Endothelial cell of umbilical vein (primary cell): ENCODE results near the gene POU3F3. TPM values are rescaled to one million over a fixed set of nuclear protein-coding genes. Genes with fewer than 3 reads are reported as not detected.

Experiments
- BruUV-seq: library from RNA; stranded (reverse); fragments of 400-500 nt; replicated peaks from 2 replicates; lab custom pipeline; 2021; lab: Mats Ljungman, UMichigan
- CTCF ChIA-PET: fragments of 300-600, 350-600 bp; sonication (Branson Sonifier 250); formaldehyde crosslinking; loops from one replicate; lab custom pipeline; 2021; ENCODE audit warnings: antibody characterized with exemption, inconsistent platforms; lab: Charles Lee
- POLR2A ChIA-PET: fragments of 300-600, 350-600 bp; sonication (Branson Sonifier 250); formaldehyde crosslinking; loops from one replicate; lab custom pipeline; 2021; ENCODE audit warnings: antibody characterized with exemption, inconsistent platforms; lab: Charles Lee
- DNase-seq: peaks from one replicate; pipeline ENCODE4 v3.0.0-alpha.2; 2011; ENCODE audit warnings: low read depth, low spot score
- FAIRE-seq: peaks from 2 replicates; lab custom pipeline; 2011; peaks lifted over from hg19 to GRCh38; lab: Jason Lieb, UNC
- H2AFZ ChIP-seq: 2 replicates; pipeline ENCODE4 v1.6.0; 2012; ENCODE audit warnings: low read depth, low read length, control low read depth, inconsistent platforms
- H3K27ac ChIP-seq: 2 replicates; pipeline ENCODE4 v1.5.1; 2011; ENCODE audit warnings: low read depth, mild to moderate bottlenecking, control low read depth, low read length, moderate library complexity; ENCODE audit not compliant: insufficient read depth
- H3K27me3 ChIP-seq, 2 experiments: 2 replicates each; pipeline versions ENCODE4 v1.6.0 to v1.6.1; 2011; ENCODE audit warnings: low read length in 2 of 2, mixed read lengths in 1 of 2; ENCODE audit not compliant: control insufficient read depth in 2 of 2, insufficient read depth in 2 of 2
- H3K36me3 ChIP-seq, 2 experiments: 2 replicates in 1 of 2; 3 replicates in 1 of 2; pipeline ENCODE4 v1.5.1; 2011; ENCODE audit warnings: low read length in 2 of 2, mild to moderate bottlenecking in 1 of 2, moderate library complexity in 1 of 2; ENCODE audit not compliant: control insufficient read depth in 2 of 2, insufficient read depth in 2 of 2; ENCODE audit errors: extremely low read depth in 1 of 2
- H3K4me1 ChIP-seq: 3 replicates; pipeline ENCODE4 v1.5.1; 2011; ENCODE audit warnings: mild to moderate bottlenecking, low read length; ENCODE audit not compliant: control insufficient read depth, insufficient read depth; ENCODE audit errors: extremely low read depth
- H3K4me2 ChIP-seq: 2 replicates; pipeline ENCODE4 v1.6.1; 2011; ENCODE audit warnings: low read length, control low read depth, mixed read lengths; ENCODE audit not compliant: insufficient read depth
- H3K4me3 ChIP-seq, 3 experiments: fragments of 200-600 bp in 1 of 3; sonication (generic), shearing (Covaris generic) in 1 of 3; replicated peaks in 1 of 3; 2 replicates each; pipeline ENCODE4 v1.5.1; 2011 to 2016; ENCODE audit warnings: control low read depth in 3 of 3, low read length in 3 of 3, mild to moderate bottlenecking in 2 of 3, inconsistent platforms in 1 of 3, low read depth in 1 of 3, moderate library complexity in 1 of 3; ENCODE audit not compliant: insufficient read depth in 1 of 3
- H3K79me2 ChIP-seq: 2 replicates; pipeline ENCODE4 v1.6.0; 2012; ENCODE audit warnings: low read length, inconsistent platforms; ENCODE audit not compliant: control insufficient read depth, insufficient read depth
- H3K9ac ChIP-seq: replicated peaks from 2 replicates; pipeline ENCODE3; 2011; ENCODE audit warnings: low read length, control low read depth; ENCODE audit not compliant: insufficient read depth; ENCODE audit errors: extremely low read depth
- H3K9me1 ChIP-seq: replicated peaks from 3 replicates; pipeline ENCODE4 v1.6.0; 2011; ENCODE audit warnings: mild to moderate bottlenecking, low read length; ENCODE audit not compliant: control insufficient read depth, insufficient read depth; ENCODE audit errors: extremely low read depth
- H3K9me3 ChIP-seq: replicated peaks from 2 replicates; pipeline ENCODE4 v1.5.1; 2012; ENCODE audit warnings: low read length, inconsistent platforms; ENCODE audit not compliant: control insufficient read depth, insufficient read depth
- H4K20me1 ChIP-seq: replicated peaks from 2 replicates; pipeline ENCODE3; 2011; ENCODE audit warnings: mild to moderate bottlenecking, low read length; ENCODE audit not compliant: control insufficient read depth, insufficient read depth; ENCODE audit errors: extremely low read depth
- CTCF ChIP-seq, 2 donors: IDR thresholded peaks; 1 replicate in 1 of 2; 2 replicates in 1 of 2; pipeline ENCODE4 v1.5.1; 2011; ENCODE audit warnings: low read length in 2 of 2, mild to moderate bottlenecking in 2 of 2, moderate library complexity in 2 of 2, control low read depth in 1 of 2, inconsistent platforms in 1 of 2, low read depth in 1 of 2; ENCODE audit not compliant: insufficient read depth in 1 of 2; ENCODE audit errors: extremely low read depth in 1 of 2
- EZH2 ChIP-seq: IDR thresholded peaks from 2 replicates; pipeline ENCODE4 v1.6.1; 2012; ENCODE audit warnings: borderline replicate concordance, low read depth, mild to moderate bottlenecking, moderate library complexity, low read length, inconsistent platforms; ENCODE audit not compliant: severe bottlenecking
- FOS ChIP-seq: IDR thresholded peaks from 2 replicates; pipeline ENCODE4 v1.6.1; 2011; ENCODE audit warnings: mild to moderate bottlenecking, low read length, moderate library complexity, borderline replicate concordance; ENCODE audit not compliant: insufficient read depth
- GATA2 ChIP-seq: IDR thresholded peaks from 2 replicates; pipeline ENCODE4 v1.7.0; 2011; ENCODE audit warnings: low read depth, mild to moderate bottlenecking, moderate library complexity, mixed read lengths, low read length; ENCODE audit not compliant: insufficient read length, insufficient read depth
- JUN ChIP-seq: IDR thresholded peaks from 2 replicates; pipeline ENCODE4 v1.6.1; 2011; ENCODE audit warnings: borderline replicate concordance, low read depth; ENCODE audit not compliant: insufficient read length, insufficient read depth
- MAX ChIP-seq: IDR thresholded peaks from 2 replicates; pipeline ENCODE4 v1.6.1; 2011; ENCODE audit not compliant: insufficient read depth, insufficient read length
- MYC ChIP-seq: IDR thresholded peaks from one replicate; pipeline ENCODE4 v1.6.1; 2011; ENCODE audit warnings: mild to moderate bottlenecking, low read depth, low read length
- POLR2A ChIP-seq: IDR thresholded peaks from 2 replicates; pipeline ENCODE4 v1.6.1; 2012; ENCODE audit warnings: low read depth, mild to moderate bottlenecking, control low read depth, low read length
- POLR2AphosphoS5 ChIP-seq: IDR thresholded peaks from 2 replicates; pipeline ENCODE4 v1.6.1; 2012; ENCODE audit warnings: low read depth, mild to moderate bottlenecking, control low read depth, low read length, moderate library complexity; ENCODE audit not compliant: insufficient read depth
- dilution Hi-C: fragments of 300-500 bp; cut with MboI; formaldehyde crosslinking; loops from one replicate; pipeline ENCODE4 v1.15.0; 2019; ENCODE audit warnings: low sequenced_read_pairs; ENCODE audit not compliant: extremely low pct_ligation_motif_present
- intact Hi-C: fragments of 100-400 bp; cut with micrococcal nuclease; formaldehyde crosslinking; loops from one replicate; pipeline ENCODE4 v1.10.0; 2022
- polyA plus RNA-seq, 4 experiments: library from polyadenylated mRNA; depleted of rRNA in 3 of 4; stranded (reverse) in 3 of 4; unstranded in 1 of 4; fragments of >200 nt; gene quantifications; 2 replicates each; pipeline versions ENCODE4 v1.2.1 to v1.2.3, GENCODE V29; 2011 to 2012; ENCODE audit warnings: missing spikeins in 1 of 4
- total RNA-seq: library from RNA; stranded (reverse); gene quantifications from 2 replicates; pipeline ENCODE4 v1.2.3, GENCODE V29; 2021

The POU3F3 gene
- total and polyA plus RNA-seq, 2 donors (not counting 3 experiments of a cell fraction or from before 2014, with no cell fraction given) = not detected

- no peaks in the 10 kb centered on the region for H3K27me3 ChIP-seq
- no peaks in the 10 kb centered on the region for H3K9me1 ChIP-seq
- no TSS peak for BruUV-seq
- no peak overlapping the region for H2AFZ ChIP-seq
- no peak overlapping the region for H3K4me3 ChIP-seq
- intact Hi-C loops (no loop called here), dilution Hi-C loops (no loop called here)
- H3K4me2 ChIP-seq = no peak overlapping the region
- FAIRE-seq (no peak), DNase-seq (no peak)
- H3K27ac ChIP-seq = no peak overlapping the region
- peaks cover 2% of the 10 kb centered on the region for H3K9me3 ChIP-seq
- no peaks in the 10 kb centered on the region for H4K20me1 ChIP-seq
- TF ChIP-seq POLR2AphosphoS5 (no peak), EZH2 (no peak), JUN (no peak), GATA2 (no peak), MYC (no peak), FOS (no peak), CTCF (IDR thresholded peaks at IDR 0.05; ENCODE audit: extremely low read depth in 1 of 2, insufficient read depth in 1 of 2, low read depth in 1 of 2, low read length in 2 of 2) (no peak), POLR2A (no peak), MAX (no peak)
- no peaks in the 10 kb centered on the region for H3K4me1 ChIP-seq
- no peaks in the 10 kb centered on the region for H3K36me3 ChIP-seq
- ChIA-PET POLR2A (no interaction called here), CTCF (no interaction called here)
- no peak overlapping the region for H3K9ac ChIP-seq
- H3K79me2 ChIP-seq = no peaks in the 10 kb centered on the region
These were observed 27.9 kb upstream of the POU3F3 start for GRCh38 chr2:104826016-104826415.
